A549 treated with Hydrocortisone at 1 μM for 4 hours (cell line): Measurements from ENCODE around the gene CAPN9. TPM values are rescaled to one million over a fixed set of nuclear protein-coding genes. Genes with fewer than 3 reads are reported as not detected.

Experiments used
- total RNA-seq: library from RNA; stranded (reverse); fragments of 200-300 nt; extraction: Qiagen RNA extraction; gene quantifications from 5 replicates; pipeline ENCODE4 v1.2.3, GENCODE V29; 2022

The CAPN9 gene, protein sequence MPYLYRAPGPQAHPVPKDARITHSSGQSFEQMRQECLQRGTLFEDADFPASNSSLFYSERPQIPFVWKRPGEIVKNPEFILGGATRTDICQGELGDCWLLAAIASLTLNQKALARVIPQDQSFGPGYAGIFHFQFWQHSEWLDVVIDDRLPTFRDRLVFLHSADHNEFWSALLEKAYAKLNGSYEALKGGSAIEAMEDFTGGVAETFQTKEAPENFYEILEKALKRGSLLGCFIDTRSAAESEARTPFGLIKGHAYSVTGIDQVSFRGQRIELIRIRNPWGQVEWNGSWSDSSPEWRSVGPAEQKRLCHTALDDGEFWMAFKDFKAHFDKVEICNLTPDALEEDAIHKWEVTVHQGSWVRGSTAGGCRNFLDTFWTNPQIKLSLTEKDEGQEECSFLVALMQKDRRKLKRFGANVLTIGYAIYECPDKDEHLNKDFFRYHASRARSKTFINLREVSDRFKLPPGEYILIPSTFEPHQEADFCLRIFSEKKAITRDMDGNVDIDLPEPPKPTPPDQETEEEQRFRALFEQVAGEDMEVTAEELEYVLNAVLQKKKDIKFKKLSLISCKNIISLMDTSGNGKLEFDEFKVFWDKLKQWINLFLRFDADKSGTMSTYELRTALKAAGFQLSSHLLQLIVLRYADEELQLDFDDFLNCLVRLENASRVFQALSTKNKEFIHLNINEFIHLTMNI
- not detected in 5 replicates for total RNA-seq

DNA sequence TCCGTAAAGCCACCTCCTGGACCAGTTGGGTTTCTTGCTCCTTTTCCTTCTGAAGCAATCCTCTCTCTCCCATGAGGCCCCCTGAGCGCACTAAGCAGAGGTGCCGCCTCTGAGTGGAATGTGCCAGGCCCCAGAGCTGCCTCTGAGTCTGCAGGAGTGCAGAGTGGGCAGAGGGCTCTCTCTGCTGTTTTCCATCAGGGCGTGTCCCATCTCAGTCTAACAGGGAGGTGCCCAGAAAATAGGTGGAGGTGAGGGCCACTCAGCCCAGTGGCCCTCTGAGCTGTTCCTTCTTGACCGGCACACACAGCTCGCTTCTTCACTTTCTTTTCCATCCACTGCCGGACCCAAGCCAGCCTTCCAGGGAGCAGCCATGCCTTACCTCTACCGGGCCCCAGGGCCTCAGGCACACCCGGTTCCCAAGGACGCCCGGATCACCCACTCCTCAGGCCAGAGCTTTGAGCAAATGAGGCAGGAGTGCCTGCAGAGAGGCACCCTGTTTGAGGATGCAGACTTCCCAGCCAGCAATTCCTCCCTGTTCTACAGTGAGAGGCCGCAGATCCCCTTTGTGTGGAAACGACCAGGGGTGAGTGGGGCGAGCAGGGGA is at the start of gene CAPN9:
CAPN9 (plus strand) TSS at position 262 of the 604 bp plus-strand sequence; CDS start at position 371, 109 bp downstream.

DNA sequence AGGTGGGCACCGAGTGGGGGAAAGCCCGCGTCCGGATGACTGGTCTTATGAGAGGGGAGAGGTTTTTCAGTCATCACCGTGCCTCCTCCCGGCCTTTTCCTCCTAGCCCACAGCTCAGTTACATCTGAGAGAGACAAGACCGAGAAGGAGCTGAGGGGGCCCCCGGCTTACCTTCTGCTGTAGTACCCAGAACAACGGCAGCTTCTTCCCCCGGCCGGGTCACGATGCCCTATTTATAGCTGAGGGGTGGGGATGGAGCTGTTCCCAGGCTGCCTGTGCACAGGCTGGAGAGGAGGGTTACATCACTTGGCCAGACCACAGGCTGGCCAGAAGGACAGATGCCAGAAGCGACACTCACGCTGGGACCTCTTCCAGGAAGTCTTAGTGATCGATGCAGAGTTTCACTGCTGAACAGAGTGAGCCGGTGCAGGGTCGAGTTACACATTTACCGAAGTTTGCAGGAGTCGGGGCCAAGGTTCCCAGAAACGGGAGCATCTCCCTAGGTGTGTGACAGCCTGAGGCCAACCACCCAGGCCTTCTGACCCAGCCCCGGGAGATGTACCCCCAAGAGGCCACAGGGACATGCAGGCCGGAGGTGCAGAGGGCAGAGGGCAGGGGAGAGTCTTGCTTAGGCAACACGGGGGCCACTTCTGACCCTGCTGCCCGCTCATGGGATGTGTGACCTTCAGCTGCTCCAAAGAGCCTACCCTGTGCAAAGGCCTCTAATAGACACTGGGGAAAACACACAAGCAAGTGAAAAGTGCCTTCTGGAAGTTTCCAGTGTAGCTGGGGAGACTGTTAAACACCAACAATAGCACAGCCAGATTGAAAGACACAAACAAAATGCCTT is 33.0 kb upstream of the CAPN9 start, which contains the start of gene AGT:
AGT (minus strand) TSS at position 208 of the 850 bp plus-strand sequence. CDS start 3,299 bp downstream, outside the sequence.

Other genes with a start within 250 kb of the CAPN9 start
- 19.2 to 24.9 TPM (median 19.5 TPM) in 5 replicates for gene COG2, start 104.9 kb upstream of the CAPN9 start, total RNA-seq
- gene AGT, start 33.3 kb upstream of the CAPN9 start, total RNA-seq, result 0.05 to 0.24 TPM (median 0.13 TPM) in 5 replicates
- gene C1orf198, start 121.1 kb downstream of the CAPN9 start, total RNA-seq, result 16.3 to 21.3 TPM (median 18.6 TPM) in 5 replicates
- gene TTC13, start 231.5 kb downstream of the CAPN9 start, total RNA-seq, result 7.8 to 11.6 TPM (median 9.8 TPM) in 5 replicates
- 25.2 to 27.1 TPM (median 25.4 TPM) in 5 replicates for gene ARV1, start 231.7 kb downstream of the CAPN9 start, total RNA-seq